ENCODE results near the gene AGPAT3. TPM values are rescaled to one million over a fixed set of nuclear protein-coding genes. Genes with fewer than 3 reads are reported as not detected.

AGPAT3 gene
- total RNA-seq, 1 experiment from 2014 or later: 13.0 TPM

DNA sequence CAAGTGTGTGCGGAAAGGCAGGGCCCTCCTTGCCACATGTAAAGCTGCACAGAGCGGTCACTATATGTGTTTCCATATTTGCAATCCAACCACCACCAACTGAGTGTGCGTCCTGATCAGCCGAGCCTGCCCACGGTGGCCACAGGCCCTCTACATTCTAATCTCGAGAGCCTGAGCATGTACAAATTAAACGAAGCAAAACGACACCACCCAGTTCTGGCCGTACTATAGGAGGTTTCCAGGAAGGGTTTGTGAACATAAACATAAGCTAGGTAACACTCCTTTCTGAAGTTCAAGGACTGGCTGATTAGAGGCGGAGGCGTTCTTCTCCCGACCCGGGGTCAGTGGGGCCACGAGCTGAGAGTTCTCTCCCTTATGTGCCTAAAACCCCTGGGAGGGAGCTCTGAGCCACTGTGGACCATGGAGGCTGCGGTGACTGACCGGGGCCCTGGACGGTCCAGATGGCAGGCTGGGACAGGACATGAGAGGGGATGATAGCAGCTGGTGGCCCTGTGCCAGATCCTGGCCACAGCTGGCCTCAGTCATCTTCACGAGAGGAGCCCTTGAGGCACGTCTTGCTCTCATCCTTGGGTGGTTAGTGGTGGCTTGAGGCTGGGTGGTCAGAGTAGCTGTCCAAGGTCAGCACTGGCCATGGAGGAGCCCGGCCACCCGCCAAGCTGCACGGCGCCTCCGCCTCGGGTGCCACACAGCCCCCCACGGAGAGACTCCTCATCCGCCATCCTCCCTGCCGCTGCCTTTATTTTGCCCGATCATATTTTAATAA is 108.0 kb downstream of the AGPAT3 start:
- DNase-seq: no peak

More for the DNA sequence above, 108.0 kb downstream of the AGPAT3 start:
- Histone ChIP-seq H2BK5ac (ENCODE audit: insufficient read length, low read length) (no peak overlapping the region), H2AK5ac (ENCODE audit: insufficient read length, low read length) (no peak overlapping the region), H4K5ac (ENCODE audit: insufficient read length, low read depth, low read length) (no peak overlapping the region), H2AFZ (ENCODE audit: low read length) (no peak overlapping the region), H3T11ph (ENCODE audit: low read length) (no peak overlapping the region), H4K8ac (replicated peaks; ENCODE audit: insufficient read length, low read depth, low read length) (no peak overlapping the region), H3K4ac (ENCODE audit: low read depth, low read length) (no peak overlapping the region), H3K79me2 (ENCODE audit: insufficient read depth, low read length) (no peaks in the 10 kb centered on the region), H3K4me1 (ENCODE audit: insufficient read depth, low read length) (no peaks in the 10 kb centered on the region), H2BK20ac (ENCODE audit: low read depth, low read length, poor library complexity, severe bottlenecking) (no peak overlapping the region), H3K27ac (ENCODE audit: insufficient read length, low read depth, low read length) (no peak overlapping the region), H2BK12ac (ENCODE audit: insufficient read length, low read depth, low read length) (no peak overlapping the region), H3K23ac (ENCODE audit: insufficient read length, low read depth, low read length) (no peak overlapping the region), H4K91ac (ENCODE audit: insufficient read length, low read depth, low read length) (no peak overlapping the region), H2BK15ac (ENCODE audit: low read depth, low read length) (no peak overlapping the region), H3K9ac (ENCODE audit: extremely low read depth, insufficient read length, low read length) (no peak overlapping the region), H3K9me3 (ENCODE audit: control insufficient read depth, low read depth, low read length) (no peaks in the 10 kb centered on the region), H3K79me1 (ENCODE audit: insufficient read depth, low read depth, low read length, poor library complexity, severe bottlenecking) (no peaks in the 10 kb centered on the region), H3K56ac (ENCODE audit: insufficient read length, low read depth, low read length) (no peak overlapping the region), H3K23me2 (ENCODE audit: insufficient read length, low read depth, low read length, poor library complexity, severe bottlenecking) (no peaks in the 10 kb centered on the region), H2BK120ac (ENCODE audit: low read depth, low read length, poor library complexity, severe bottlenecking) (no peak overlapping the region), H3K14ac (ENCODE audit: insufficient read depth, low read length) (no peak overlapping the region), H3K18ac (ENCODE audit: insufficient read length, low read depth, low read length) (no peak overlapping the region), H3K4me2 (ENCODE audit: insufficient read depth, insufficient read length, low read length) (no peak overlapping the region), H4K20me1 (ENCODE audit: control insufficient read depth, insufficient read depth, insufficient read length) (no peaks in the 10 kb centered on the region), H3K27me3 (ENCODE audit: insufficient read depth, low read length) (no peaks in the 10 kb centered on the region)
- Mint-ChIP-seq H3K27me3 (ENCODE audit: low read depth) (no peaks in the 10 kb centered on the region), H3K4me1 (peaks cover 2% of the 10 kb centered on the region in 2 experiments; a peak in 3 of 4 replicates), H3K36me3 (ENCODE audit: insufficient read depth in 1 of 3, low read depth in 3 of 3) (no peaks in the 10 kb centered on the region), H3K9me3 (peaks cover 4 to 5% of the 10 kb centered on the region in 2 experiments; a peak in 3 of 5 replicates), H3K4me3 (no peak overlapping the region), H3K27ac (0 out of 7 replicates have a peak overlapping the region, but pooled peaks of 1 of the 3 experiments have one; percentile 14)
- WGBS (ENCODE audit: extremely low coverage, insufficient read length, low lambda C conversion rate): no CpG with 5 or more reads among the region's 29 CpGs
- TF ChIP-seq CTCF (conservative IDR thresholded peaks at IDR 0.05): no peak
